NCI-H524 treated with DMSO at 0.1 percent for 48 hours (cell line): Measurements from ENCODE around the gene GASK1B.

Experiments
- DNase-seq: peaks from one replicate; lab custom pipeline; 2025; lab: John Stamatoyannopoulos, UW

GASK1B gene

GRCh38 chr4:158172261-158173258, at the start of gene GASK1B:
Gene GASK1B (minus strand): TSS chr4:158173025. CDS start chr4:158171375, 1,650 bp downstream.
- DNase-seq = no peak

- no peak for DNase-seq
Observed at GRCh38 chr4:158219623-158220022, 46.8 kb upstream of the GASK1B start.

- no peak for DNase-seq
Observed at GRCh38 chr4:158217763-158218162, 44.9 kb upstream of the GASK1B start.

GRCh38 chr4:158214856-158215255, 42.0 kb upstream of the GASK1B start:
- DNase-seq = no peak

- no peak for DNase-seq
Observed at GRCh38 chr4:158213466-158213865, 40.6 kb upstream of the GASK1B start.

GRCh38 chr4:158211222-158211621, 38.4 kb upstream of the GASK1B start:
- no peak for DNase-seq

- no peak for DNase-seq
Observed at GRCh38 chr4:158209825-158210807, 37.3 kb upstream of the GASK1B start, which contains the start of gene TMEM144. Gene TMEM144 (plus strand): TSS chr4:158210486. CDS start chr4:158212668, 2,182 bp downstream.

GRCh38 chr4:158208963-158209640, 36.3 kb upstream of the GASK1B start:
- DNase-seq = no peak

GRCh38 chr4:158203929-158204328, 31.1 kb upstream of the GASK1B start:
- DNase-seq = no peak

- DNase-seq = no peak
Observed at GRCh38 chr4:158203436-158203835, 30.6 kb upstream of the GASK1B start.

GRCh38 chr4:158202481-158202880, 29.7 kb upstream of the GASK1B start:
- no peak for DNase-seq

GRCh38 chr4:158201876-158202275, 29.1 kb upstream of the GASK1B start:
- no peak for DNase-seq

GRCh38 chr4:158201322-158201721, 28.5 kb upstream of the GASK1B start:
- DNase-seq = no peak

GRCh38 chr4:158200214-158200613, 27.4 kb upstream of the GASK1B start:
- DNase-seq = no peak

- DNase-seq = no peak
Observed at GRCh38 chr4:158197194-158197776, 24.5 kb upstream of the GASK1B start.

GRCh38 chr4:158195297-158195696, 22.5 kb upstream of the GASK1B start:
- no peak for DNase-seq

- no peak for DNase-seq
Observed at GRCh38 chr4:158193171-158193749, 20.4 kb upstream of the GASK1B start.

- no peak for DNase-seq
Observed at GRCh38 chr4:158192439-158193158, 19.8 kb upstream of the GASK1B start.

- no peak for DNase-seq
Observed at GRCh38 chr4:158190718-158191117, 17.9 kb upstream of the GASK1B start.

GRCh38 chr4:158189422-158189821, 16.6 kb upstream of the GASK1B start:
- no peak for DNase-seq
